Liver (tissue), 9 donors: ENCODE results near the gene APBA3. TPM values are rescaled to one million over a fixed set of nuclear protein-coding genes. Genes with fewer than 3 reads are reported as not detected.

Source experiments
- DNase-seq: peaks from one replicate; pipeline ENCODE4 v3.0.0-alpha.2; 2017; ENCODE audit warnings: low spot score
- H3K27ac ChIP-seq, 2 donors: one replicate each; pipeline ENCODE4 v1.7.0; 2013; ENCODE audit warnings: inconsistent platforms in 2 of 2, low read length in 2 of 2, control low read depth in 1 of 2, low read depth in 1 of 2, mild to moderate bottlenecking in 1 of 2
- H3K27me3 ChIP-seq, 4 donors: one replicate each; pipeline versions ENCODE4 v1.6.1 to v1.7.0; 2013; ENCODE audit warnings: low read length in 3 of 4, inconsistent platforms in 1 of 4, mild to moderate bottlenecking in 1 of 4, moderate library complexity in 1 of 4; ENCODE audit not compliant: control insufficient read depth in 4 of 4, insufficient read depth in 4 of 4
- H3K36me3 ChIP-seq, 4 donors: one replicate each; pipeline versions ENCODE4 v1.6.1 to v1.7.0; 2013; ENCODE audit warnings: low read length in 3 of 4, mild to moderate bottlenecking in 3 of 4, low read depth in 1 of 4, moderate library complexity in 1 of 4; ENCODE audit not compliant: control insufficient read depth in 4 of 4, insufficient read depth in 3 of 4
- H3K4me1 ChIP-seq, 4 donors: one replicate each; pipeline versions ENCODE4 v1.6.1 to v1.7.0; 2013; ENCODE audit warnings: low read length in 3 of 4, mild to moderate bottlenecking in 3 of 4, moderate library complexity in 1 of 4; ENCODE audit not compliant: control insufficient read depth in 4 of 4, insufficient read depth in 4 of 4
- H3K4me3 ChIP-seq, 3 donors: one replicate each; pipeline versions ENCODE4 v1.6.1 to v1.7.0; 2013; ENCODE audit warnings: low read length in 3 of 3, control low read depth in 1 of 3, low read depth in 1 of 3, mild to moderate bottlenecking in 1 of 3
- H3K9ac ChIP-seq, 2 donors: one replicate each; pipeline ENCODE4 v1.7.0; 2013; ENCODE audit warnings: low read length in 2 of 2, mild to moderate bottlenecking in 2 of 2, moderate library complexity in 2 of 2, control low read depth in 1 of 2, low read depth in 1 of 2
- H3K9me3 ChIP-seq, 4 donors: one replicate each; pipeline versions ENCODE4 v1.6.1 to v1.7.0; 2013; ENCODE audit warnings: low read length in 3 of 4; ENCODE audit not compliant: control insufficient read depth in 4 of 4
- CTCF ChIP-seq: fragments of 150-350 bp; IDR thresholded peaks from 2 replicates; pipeline ENCODE4 v1.5.1; 2017; ENCODE audit warnings: improper control_type of control experiment, low read depth, low read length; ENCODE audit not compliant: missing input control
- EGR1 ChIP-seq, 2 donors: IDR thresholded peaks; 2 replicates each; pipeline ENCODE4 v1.6.1; 2016 to 2018; ENCODE audit warnings: antibody characterized with exemption in 2 of 2, low read depth in 2 of 2
- FOXA1 ChIP-seq: IDR thresholded peaks from 2 replicates; pipeline ENCODE4 v1.6.1; 2016; ENCODE audit warnings: antibody characterized with exemption
- FOXA2 ChIP-seq: IDR thresholded peaks from 2 replicates; pipeline ENCODE4 v1.6.1; 2016; ENCODE audit warnings: antibody characterized with exemption
- GABPA ChIP-seq, 2 donors: IDR thresholded peaks in 1 of 2; conservative IDR thresholded peaks in 1 of 2; 2 replicates each; pipeline ENCODE4 v1.6.1; 2016; ENCODE audit warnings: antibody characterized with exemption in 2 of 2, mild to moderate bottlenecking in 1 of 2, moderate library complexity in 1 of 2
- HNF4A ChIP-seq, 2 donors: conservative IDR thresholded peaks; 2 replicates each; pipeline ENCODE4 v1.6.1; 2016; ENCODE audit warnings: antibody characterized with exemption in 2 of 2, mild to moderate bottlenecking in 2 of 2
- HNF4G ChIP-seq: IDR thresholded peaks from 2 replicates; pipeline ENCODE4 v1.6.1; 2016; ENCODE audit warnings: antibody characterized with exemption
- JUND ChIP-seq, 2 donors: IDR thresholded peaks; 2 replicates each; pipeline ENCODE4 v1.6.1; 2016; ENCODE audit warnings: antibody characterized with exemption in 2 of 2
- MAX ChIP-seq: IDR thresholded peaks from 2 replicates; pipeline ENCODE4 v1.6.1; 2016; ENCODE audit warnings: antibody characterized with exemption
- NR2F2 ChIP-seq: IDR thresholded peaks from 2 replicates; pipeline ENCODE4 v1.6.1; 2016; ENCODE audit warnings: antibody characterized with exemption
- RAD21 ChIP-seq, 2 donors: IDR thresholded peaks; 2 replicates each; pipeline ENCODE4 v1.6.1; 2016; ENCODE audit warnings: antibody characterized with exemption in 2 of 2, mild to moderate bottlenecking in 2 of 2
- RXRA ChIP-seq, 2 donors: IDR thresholded peaks; 2 replicates each; pipeline ENCODE4 v1.6.1; 2017 to 2018; ENCODE audit warnings: antibody characterized with exemption in 2 of 2, mild to moderate bottlenecking in 1 of 2
- SP1 ChIP-seq: IDR thresholded peaks from 2 replicates; pipeline ENCODE4 v1.6.1; 2018; ENCODE audit warnings: antibody characterized with exemption, mild to moderate bottlenecking
- TAF1 ChIP-seq: conservative IDR thresholded peaks from 2 replicates; pipeline ENCODE4 v1.6.1; 2016; ENCODE audit warnings: antibody characterized with exemption, mild to moderate bottlenecking
- YY1 ChIP-seq: IDR thresholded peaks from 2 replicates; pipeline ENCODE4 v1.6.1; 2016; ENCODE audit warnings: antibody characterized with exemption, mild to moderate bottlenecking
- ZBTB33 ChIP-seq: IDR thresholded peaks from 2 replicates; pipeline ENCODE4 v1.6.1; 2016; ENCODE audit warnings: antibody characterized with exemption
- WGBS: extraction: QIAGEN DNeasy Blood & Tissue Kit; methylation state at CpG from one replicate; pipeline ENCODE4 v1.1.7; 2013; 5-methylcytosine and 5-hydroxymethylcytosine counted together
- polyA plus RNA-seq, 2 donors: library from polyadenylated mRNA; stranded (reverse) in 1 of 2; unstranded in 1 of 2; fragments of 200-250 nt in 1 of 2; fragments of >200 nt in 1 of 2; fragmentation: Nextera tagmentation in 1 of 2; extraction: Ambion mirVana in 1 of 2; gene quantifications; one replicate each; pipeline versions ENCODE4 v1.2.1 to v1.2.3, GENCODE V29; 2013 to 2015
- total RNA-seq, 2 donors: library from RNA; depleted of rRNA; stranded (reverse); fragments of >200 nt; gene quantifications; one replicate each; pipeline ENCODE4 v1.2.3, GENCODE V29; 2014
- TF ChIP-seq, protein P1 (sequence below): IDR thresholded peaks from 2 replicates; pipeline ENCODE4 v1.6.1; 2016; ENCODE audit warnings: antibody characterized with exemption
- TF ChIP-seq, protein P2 (sequence below): IDR thresholded peaks from 2 replicates; pipeline ENCODE4 v1.6.1; 2016; ENCODE audit warnings: antibody characterized with exemption, mild to moderate bottlenecking
- donor health status: healthy.
- donor health status: healthy.
- donor health status: healthy.
- donor health status: healthy.
- donor health status: healthy.

Gene APBA3
- total and polyA plus RNA-seq, 4 donors = 6.4 to 24.3 (median 10.7) TPM

DNA sequence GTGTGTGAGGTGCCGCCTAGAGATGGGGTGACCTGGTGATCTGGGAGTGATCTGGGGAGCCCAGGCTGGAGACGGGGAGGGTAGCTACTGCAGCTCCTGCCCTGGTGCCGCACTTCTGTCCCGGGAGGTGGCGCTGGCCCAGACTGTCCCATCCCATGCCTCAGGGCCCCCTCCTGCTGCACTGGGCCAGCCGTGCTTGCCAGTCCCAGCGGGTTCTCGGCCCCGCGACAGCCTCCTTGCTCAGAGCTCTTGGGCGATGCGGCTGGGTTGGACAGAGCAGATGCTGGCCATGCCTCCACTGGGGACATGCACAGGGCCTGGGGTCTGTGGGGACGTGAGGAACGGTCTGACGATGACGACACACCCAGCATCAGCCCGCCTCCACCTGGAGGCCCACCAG is 8.0 kb upstream of the APBA3 start:
- TF ChIP-seq JUND (IDR thresholded peaks at IDR 0.05) = no peak
- TF ChIP-seq FOXA1 = no peak
- no peak for TF ChIP-seq CTCF
- TF ChIP-seq, protein P1, sequence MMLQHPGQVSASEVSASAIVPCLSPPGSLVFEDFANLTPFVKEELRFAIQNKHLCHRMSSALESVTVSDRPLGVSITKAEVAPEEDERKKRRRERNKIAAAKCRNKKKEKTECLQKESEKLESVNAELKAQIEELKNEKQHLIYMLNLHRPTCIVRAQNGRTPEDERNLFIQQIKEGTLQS = no peak
- no peak for TF ChIP-seq MAX
- no peak for TF ChIP-seq NR2F2
- TF ChIP-seq, protein P2, sequence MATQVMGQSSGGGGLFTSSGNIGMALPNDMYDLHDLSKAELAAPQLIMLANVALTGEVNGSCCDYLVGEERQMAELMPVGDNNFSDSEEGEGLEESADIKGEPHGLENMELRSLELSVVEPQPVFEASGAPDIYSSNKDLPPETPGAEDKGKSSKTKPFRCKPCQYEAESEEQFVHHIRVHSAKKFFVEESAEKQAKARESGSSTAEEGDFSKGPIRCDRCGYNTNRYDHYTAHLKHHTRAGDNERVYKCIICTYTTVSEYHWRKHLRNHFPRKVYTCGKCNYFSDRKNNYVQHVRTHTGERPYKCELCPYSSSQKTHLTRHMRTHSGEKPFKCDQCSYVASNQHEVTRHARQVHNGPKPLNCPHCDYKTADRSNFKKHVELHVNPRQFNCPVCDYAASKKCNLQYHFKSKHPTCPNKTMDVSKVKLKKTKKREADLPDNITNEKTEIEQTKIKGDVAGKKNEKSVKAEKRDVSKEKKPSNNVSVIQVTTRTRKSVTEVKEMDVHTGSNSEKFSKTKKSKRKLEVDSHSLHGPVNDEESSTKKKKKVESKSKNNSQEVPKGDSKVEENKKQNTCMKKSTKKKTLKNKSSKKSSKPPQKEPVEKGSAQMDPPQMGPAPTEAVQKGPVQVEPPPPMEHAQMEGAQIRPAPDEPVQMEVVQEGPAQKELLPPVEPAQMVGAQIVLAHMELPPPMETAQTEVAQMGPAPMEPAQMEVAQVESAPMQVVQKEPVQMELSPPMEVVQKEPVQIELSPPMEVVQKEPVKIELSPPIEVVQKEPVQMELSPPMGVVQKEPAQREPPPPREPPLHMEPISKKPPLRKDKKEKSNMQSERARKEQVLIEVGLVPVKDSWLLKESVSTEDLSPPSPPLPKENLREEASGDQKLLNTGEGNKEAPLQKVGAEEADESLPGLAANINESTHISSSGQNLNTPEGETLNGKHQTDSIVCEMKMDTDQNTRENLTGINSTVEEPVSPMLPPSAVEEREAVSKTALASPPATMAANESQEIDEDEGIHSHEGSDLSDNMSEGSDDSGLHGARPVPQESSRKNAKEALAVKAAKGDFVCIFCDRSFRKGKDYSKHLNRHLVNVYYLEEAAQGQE = no peak
- no peak for TF ChIP-seq HNF4G
- TF ChIP-seq RAD21 (IDR thresholded peaks at IDR 0.05) = no peak
- no peak for TF ChIP-seq SP1
- TF ChIP-seq TAF1 = no peak
- TF ChIP-seq GABPA (IDR thresholded peaks at IDR 0.05 in 1 of 2, conservative IDR thresholded peaks at IDR 0.05 in 1 of 2) = no peak
- no peak for TF ChIP-seq FOXA2
- TF ChIP-seq ZBTB33 = no peak
- Histone ChIP-seq H3K27ac (no peak overlapping the region), H3K4me1 (no peaks in the 10 kb centered on the region), H3K9me3 (no peaks in the 10 kb centered on the region), H3K4me3 (no peak overlapping the region), H3K9ac (no peak overlapping the region), H3K27me3 (no peaks in the 10 kb centered on the region), H3K36me3 (peaks cover 3 to 34% (median 7%) of the 10 kb centered on the region in 4 donors)
- DNase-seq = no peak
- WGBS = 89% methylated on average over 17 of the region's 17 CpGs

- Histone ChIP-seq H3K9me3 (no peaks in the 10 kb centered on the region), H3K27me3 (no peaks in the 10 kb centered on the region), H3K36me3 (peaks cover 3 to 34% (median 7%) of the 10 kb centered on the region in 4 donors), H3K9ac (no peak overlapping the region), H3K27ac (no peak overlapping the region), H3K4me1 (no peaks in the 10 kb centered on the region), H3K4me3 (no peak overlapping the region)
- TF ChIP-seq, protein P1 = no peak
- TF ChIP-seq YY1 (no peak), FOXA2 (no peak), MAX (no peak), RXRA (IDR thresholded peaks at IDR 0.05) (no peak), TAF1 (no peak), EGR1 (IDR thresholded peaks at IDR 0.05; ENCODE audit: low read depth in 2 of 2) (no peak), GABPA (IDR thresholded peaks at IDR 0.05 in 1 of 2, conservative IDR thresholded peaks at IDR 0.05 in 1 of 2) (no peak), HNF4A (conservative IDR thresholded peaks at IDR 0.05) (no peak), CTCF (no peak), HNF4G (no peak), RAD21 (IDR thresholded peaks at IDR 0.05) (no peak)
- 98% methylated on average over 7 of the region's 7 CpGs for WGBS
- DNase-seq = no peak
These were observed 7.2 kb upstream of the APBA3 start for GRCh38 chr19:3768748-3769099.
